Pulmonary artery endothelial cell (primary cell): ENCODE measurements around the gene TPRG1. TPM values are rescaled to one million over a fixed set of nuclear protein-coding genes. Genes with fewer than 3 reads are reported as not detected.

Experiments
- DNase-seq: peaks from one replicate; pipeline ENCODE4 v3.0.0-alpha.2; 2011; ENCODE audit warnings: low read depth, low spot score
- total RNA-seq: library from RNA; depleted of rRNA; stranded (reverse); fragments of >200 nt; gene quantifications from 2 replicates; pipeline ENCODE4 v1.2.3, GENCODE V29; 2014

TPRG1 gene
- total RNA-seq, 1 donor from 2014 or later: 0.13 TPM

DNA sequence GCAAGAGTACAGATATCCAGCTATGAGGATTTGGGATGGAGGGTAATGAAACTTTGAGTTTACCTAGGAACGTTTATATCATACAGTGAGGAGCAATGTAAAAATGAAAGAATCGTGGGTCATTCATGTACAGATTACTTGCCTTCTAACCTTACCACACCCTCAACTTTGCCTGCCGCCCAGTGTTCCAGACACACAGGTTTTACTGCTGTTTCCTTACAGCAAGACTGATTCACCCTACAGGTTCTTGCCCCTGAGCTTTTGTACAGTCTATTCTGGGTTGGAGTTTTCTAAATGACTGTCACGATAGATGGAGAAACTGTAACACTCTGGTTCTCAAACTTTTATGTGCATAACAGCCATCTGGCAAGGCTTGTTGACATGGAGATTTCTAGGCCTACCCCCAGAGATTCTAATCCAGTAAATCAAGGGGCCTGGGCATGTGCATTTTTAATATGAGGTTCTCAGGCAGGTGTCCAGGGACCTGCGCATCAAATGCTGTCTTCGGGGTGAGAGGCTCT, 6.6 kb upstream of the TPRG1 start:
- no peak for DNase-seq

DNA sequence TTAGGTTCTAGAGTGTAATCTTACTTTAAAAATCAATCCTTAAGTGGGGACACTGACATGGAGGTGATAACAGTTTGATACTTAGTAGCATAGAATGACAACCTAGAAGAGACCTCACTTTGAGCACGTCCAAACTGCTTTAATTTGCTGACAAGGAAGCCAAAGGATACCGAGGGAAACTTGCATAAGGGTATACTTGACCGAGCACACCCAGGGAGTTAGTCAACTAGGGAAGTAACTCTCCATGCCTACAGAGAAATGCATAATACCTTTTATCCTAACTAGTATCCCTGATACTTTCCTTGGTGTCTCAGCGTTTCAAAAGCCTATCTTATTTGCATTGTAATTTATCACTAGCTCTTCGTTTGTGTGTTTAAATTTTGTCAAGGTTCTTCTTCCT, 5.5 kb upstream of the TPRG1 start:
- DNase-seq: no peak

DNA sequence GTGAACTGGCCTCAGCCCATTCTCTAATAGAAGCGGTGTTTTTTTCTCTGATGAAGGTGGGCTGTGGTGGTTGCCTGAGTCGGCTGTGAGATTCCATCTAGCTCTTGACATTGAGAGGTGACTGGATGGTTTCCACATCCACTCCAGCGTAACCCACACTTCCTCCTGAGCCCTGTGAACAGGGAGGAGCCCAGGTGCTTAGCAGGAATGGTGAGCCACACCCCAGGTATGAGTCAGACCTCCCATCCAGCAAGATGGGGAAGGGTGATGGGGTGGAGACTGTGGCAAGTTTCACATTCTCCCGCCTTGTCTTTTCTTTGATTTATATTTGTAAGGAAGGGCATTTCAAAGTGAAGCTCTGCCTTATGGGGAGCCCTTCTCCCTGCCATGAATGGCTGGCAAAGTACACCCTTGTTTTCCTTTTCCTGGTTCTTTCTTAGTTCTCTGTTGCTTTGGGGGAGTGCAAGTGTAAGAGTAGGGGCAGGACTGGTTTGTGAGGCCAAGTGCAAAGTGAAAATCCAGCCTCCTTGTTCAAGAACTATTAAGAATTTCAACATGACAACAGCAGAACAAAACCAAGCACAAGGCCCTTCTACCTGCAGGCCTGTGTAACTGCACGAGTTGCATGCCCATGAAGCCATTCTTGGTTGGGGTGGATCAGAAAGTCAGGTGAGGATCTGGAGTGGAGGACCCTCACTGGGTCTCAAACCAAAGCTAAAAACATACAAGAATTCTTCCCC, 4.6 kb upstream of the TPRG1 start:
- no peak for DNase-seq

DNA sequence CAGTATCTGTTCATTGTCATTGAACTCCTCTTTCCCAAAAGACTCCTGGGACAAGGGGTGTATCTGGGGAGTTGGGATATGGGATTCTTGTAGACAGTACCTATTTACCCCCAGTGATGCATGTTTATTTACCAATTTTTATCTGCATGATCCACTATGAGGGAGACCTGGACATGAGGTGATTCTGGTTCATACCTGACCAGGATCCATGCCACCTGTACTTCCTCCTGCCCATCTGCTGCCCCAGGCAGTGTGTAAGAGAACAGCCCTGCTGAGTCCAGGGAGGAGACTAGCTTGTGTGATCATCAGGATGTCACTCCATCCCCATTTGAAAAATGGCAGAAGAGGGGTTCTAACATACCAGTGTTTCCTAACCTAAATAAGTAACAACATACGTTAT, 3.1 kb upstream of the TPRG1 start:
- DNase-seq: no peak

DNA sequence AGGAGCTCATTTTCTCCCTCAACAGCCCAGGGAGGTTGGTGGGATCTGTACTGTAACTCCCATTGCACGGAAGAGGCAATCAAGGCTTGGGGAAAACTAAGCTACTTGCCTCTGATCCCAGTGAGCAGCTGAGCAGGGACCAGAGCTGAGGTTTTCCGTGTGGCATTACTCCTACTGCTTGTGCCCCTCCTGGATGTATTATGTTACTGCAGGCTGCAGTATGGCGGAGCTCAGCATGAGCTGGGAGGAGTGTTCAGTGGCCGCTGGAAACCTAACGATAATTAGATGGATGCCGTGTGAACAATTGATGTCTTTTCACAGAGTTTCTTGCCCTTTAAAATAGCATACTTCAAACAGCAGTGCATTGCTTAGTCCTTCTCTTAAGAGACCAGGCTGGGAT, 2.0 kb upstream of the TPRG1 start:
- no peak for DNase-seq

DNA sequence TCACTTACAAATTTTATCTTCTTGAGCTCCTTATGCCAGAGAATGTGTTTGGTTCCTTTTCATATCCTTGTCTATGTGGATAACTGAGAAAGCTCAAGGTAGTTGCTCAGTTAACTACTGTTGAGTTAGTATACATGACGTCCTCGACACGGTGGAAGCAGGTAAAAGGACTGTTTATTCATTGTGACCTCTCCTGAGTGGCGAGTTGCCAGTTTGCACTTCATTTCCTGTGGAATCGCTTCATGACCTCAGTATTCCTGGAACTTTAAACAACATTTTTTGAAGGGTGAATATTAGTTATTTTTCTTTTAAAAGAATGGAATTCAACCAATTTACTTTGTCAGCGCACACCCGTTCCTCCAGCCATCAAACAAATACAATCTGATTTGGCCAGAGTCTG, 1.2 kb upstream of the TPRG1 start:
- no peak for DNase-seq

DNA sequence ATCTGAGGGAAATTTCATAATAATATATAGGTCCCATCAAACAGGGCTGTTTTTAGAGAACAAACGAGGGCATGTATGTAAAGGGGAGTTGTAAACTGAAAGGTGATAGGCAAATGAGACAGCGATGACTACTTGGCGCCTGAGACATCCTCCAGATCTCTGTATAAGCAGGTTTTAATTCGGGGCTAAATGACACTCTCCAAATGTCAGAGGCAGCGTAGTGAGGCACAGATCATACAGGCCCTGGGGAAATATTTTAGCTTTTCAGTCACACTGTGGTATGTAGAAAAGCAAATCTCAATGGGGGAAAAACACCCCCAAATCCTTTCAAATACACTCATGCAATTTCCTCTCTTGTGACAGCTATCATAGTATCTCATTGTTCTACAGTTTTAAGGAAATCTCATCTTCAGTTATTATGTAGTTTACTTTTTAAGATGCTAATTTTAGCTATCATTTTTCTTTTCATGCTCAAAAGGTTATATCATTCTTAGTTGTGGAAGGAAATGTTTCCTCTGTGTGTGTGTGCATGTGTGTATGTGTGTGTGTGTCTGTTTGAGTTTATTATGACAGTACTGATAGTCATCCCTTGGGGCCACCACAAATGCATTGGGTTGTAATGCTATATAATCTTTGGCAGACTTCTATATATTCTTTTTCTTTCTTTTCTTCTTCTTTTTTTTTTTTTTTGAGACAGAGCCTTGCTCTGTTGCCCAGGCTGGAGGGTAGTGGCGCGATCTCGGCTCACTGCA, 1.1 kb downstream of the TPRG1 start:
- no peak for DNase-seq

DNA sequence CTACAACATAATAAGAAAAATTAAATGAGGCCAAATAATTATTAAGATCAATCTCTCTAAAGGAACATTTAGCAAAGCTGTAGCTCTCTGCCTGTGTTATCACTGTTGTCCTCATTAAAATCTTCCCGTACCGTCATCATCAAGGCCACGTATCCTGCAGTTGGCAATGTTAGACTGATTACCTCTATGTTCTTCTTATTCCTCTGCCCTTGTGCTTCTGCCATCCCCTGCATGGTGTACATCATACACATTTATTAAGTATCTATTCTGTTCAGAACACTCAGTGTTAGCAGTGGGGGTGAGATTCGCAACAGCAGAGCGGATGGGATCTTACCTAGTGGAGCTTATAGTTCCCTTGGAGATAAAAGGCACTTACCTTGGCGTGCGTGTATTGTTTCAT, 12.8 kb downstream of the TPRG1 start:
- no peak for DNase-seq

DNA sequence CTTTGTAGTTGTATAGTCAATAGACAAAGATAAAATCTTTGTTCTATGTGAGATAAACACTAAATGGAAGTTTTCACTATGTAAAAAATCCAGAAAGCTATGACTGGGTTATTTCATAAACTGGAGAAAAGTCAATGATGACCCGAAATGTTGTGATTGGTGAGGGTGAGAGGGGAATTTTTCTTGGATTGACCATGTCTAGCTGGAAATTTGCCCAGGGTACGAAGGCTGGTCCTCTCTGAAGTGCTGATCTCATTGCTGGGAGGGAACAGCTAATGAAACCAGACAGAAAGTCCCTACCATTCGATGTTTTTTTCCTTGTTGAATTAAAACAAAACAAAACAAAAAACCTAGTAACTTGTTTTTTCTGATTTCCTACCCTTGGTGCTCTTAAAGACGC, 14.3 kb downstream of the TPRG1 start:
- no peak for DNase-seq

DNA sequence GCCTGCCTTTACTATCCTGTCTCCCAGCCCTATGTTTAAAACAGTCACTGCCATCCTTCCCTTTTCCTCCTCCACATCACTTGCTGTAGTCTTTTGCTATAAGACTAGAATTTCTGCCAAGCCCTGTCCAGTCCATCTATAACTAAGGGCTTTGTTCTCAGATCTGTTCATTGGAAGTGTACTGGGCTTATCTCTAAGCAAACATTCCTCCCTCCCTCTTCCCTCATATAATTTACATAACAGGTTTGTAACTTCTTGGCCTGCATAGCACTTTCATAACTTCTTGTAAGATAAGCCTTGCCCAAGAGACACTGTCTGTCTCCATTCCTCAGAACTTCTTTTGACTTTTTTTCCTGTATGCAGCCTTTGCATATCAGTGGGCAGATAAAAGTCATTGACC, 16.7 kb downstream of the TPRG1 start:
- no peak for DNase-seq

DNA sequence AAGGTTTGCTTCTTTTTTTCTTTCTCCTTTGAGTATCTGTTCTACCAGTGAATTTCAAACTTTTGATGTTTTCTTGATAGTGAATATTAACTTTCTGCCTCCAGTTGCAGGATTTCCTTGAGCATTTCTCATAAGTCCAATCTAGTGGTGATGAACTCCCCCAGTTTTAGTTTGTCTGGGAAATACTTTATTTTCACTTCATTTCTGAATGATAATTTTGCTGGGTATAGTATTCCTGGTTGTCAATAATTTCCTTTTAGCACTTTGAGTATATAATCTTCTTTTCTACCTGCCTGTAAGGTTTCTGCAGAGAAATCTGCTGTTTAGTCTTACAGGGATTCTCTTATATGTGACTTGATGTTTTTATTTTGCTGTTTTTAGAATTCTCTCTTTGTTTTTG, 21.0 kb downstream of the TPRG1 start:
- DNase-seq: no peak

DNA sequence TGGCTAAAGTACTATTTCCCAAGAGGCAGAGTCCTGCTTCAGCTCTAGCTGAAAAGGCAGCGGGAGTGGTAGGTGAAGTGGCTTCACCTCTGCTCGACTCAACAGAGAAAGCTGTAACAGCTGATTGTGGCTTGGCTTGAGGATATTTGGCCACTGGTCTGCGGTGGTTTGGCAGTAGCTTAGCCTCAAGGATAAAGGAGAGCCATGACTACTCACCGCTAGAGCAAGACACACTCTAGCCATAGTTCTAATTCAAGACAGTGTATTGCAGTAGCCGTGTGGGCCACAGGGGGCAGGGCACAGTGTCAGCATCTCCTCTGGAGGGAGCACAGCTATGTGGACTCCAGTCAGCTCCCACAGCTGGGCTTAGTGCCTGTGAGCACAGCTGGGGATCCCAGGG, 23.5 kb downstream of the TPRG1 start:
- DNase-seq: no peak

DNA sequence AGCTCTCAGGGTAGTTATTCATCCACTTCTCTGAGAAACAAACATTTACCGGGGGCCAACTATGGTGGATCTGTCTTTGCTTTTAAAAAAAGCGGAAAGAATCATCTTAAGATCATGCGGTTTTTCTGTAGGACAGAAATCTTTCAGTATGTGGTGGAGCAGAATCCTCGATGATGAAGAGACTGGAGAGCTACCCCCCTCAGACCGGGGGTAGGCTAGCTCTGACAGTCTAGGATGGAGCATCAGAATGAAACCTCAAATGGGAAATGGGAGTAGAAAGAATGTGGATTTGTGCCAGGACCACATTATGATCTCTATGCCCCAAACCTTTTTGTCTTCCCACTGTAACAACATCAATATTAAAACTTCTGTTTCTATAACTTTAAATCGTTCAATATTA, 30.3 kb downstream of the TPRG1 start:
- no peak for DNase-seq

DNA sequence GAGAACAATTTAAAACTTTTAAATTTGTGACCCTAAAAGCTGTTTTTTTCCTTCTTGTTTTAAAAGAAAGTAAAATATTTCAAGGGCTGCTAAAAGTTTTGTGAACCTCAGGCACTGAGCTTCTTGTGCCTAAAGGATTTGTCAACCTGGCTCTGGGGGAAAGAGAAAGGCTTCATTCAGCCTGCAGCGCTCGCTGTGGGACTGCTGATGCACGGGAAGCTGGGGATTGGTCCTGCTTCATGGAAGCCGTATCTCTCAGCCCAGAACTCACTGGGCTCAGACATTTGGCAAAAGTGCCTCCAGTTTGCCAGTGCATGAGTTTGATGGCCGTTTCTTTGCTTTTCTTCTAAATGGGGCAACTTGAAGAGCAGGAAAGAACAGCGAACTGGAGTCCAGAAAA, 30.8 kb downstream of the TPRG1 start:
- no peak for DNase-seq

DNA sequence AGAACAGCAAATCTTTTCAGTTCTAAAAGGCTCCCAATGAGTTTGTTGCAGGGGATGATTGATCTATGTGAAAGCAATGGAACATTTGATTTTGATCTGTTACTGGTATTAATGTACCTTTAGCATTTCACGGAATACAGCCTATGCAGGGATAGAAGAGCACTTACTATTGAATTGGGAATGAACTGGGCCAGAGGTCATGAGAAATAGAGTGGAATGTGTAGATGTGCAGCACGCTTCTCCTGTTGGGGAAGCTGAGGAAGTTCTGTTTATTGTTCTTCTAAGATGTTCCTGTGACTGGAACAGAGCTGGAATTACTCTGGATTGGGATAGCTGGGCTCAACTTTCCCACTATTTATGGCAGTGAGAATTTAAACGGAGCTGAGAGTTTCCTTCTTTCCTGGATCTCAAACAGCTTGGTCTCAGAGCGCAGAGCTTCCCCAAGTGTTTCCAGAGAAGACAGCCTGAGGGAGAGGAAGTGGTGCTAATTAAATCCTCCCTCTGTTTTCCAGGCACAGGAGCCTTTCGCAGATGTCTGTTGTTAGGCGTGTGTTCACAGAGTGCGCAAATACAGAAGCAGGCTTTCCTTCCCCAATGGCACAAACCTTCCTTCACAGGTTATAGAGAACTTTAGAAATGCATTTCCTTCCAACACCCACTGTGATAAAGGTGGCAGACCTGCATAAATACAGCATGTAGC, 32.5 kb downstream of the TPRG1 start:
- no peak for DNase-seq

DNA sequence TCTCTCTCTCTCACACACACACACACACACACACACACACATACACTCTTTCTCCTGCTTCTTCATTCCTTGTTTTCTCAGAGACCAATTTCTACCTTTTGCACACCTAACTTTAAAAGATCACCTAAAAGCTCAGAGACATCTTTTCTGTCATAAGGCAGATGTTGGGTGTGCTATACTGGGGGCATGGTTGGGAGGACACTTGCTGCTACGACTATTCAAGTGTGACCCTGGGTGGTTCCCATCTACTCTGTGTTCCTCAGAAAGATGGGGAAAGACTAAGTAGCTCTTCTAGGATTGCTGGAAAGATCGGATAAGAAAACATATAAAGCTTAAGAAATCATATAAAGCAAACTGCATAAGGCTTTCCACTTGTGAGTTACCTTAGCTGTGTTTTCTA, 33.2 kb downstream of the TPRG1 start:
- DNase-seq: no peak

DNA sequence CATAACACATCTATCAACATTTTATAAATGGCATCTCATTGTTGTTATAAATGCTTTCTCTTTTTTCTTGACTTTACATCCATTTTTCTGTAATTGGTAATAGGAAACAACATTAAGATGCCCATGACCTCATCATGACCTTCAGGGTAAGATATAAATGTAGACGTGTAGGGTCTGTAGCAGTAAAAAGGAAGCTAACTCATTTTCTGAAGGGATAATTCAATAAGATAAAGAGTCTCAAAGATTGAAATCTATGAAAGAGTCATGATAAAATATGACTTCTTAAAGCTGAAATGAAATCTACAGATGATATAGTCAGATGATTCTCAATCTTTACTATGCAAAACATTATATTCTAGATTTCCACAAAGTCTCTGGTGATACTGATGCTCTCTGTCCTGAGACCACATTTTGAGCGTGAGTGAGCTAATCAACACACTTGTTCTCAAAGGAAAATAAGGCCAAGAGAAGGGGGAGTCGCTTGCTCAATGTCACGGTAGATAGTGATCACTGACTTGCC, 38.5 kb downstream of the TPRG1 start:
- no peak for DNase-seq

DNA sequence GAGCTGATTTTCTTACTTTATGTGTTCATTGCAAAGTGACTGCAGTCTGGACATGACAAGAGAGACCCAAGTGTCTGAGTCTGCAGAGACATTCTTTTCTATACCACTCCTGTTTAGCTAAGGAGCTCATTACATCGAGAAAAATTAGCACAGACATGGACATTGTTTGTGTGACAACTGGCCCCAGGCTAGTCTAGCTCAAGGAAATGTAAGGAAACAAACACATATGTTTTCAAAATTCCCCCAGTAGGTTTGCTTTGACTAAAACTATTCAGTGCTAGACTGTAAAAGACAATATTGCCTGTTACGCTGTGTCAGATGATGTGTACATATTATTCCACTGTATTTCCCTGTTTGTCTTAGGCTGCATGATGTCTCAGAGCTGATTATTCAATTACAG, 40.9 kb downstream of the TPRG1 start:
- no peak for DNase-seq

DNA sequence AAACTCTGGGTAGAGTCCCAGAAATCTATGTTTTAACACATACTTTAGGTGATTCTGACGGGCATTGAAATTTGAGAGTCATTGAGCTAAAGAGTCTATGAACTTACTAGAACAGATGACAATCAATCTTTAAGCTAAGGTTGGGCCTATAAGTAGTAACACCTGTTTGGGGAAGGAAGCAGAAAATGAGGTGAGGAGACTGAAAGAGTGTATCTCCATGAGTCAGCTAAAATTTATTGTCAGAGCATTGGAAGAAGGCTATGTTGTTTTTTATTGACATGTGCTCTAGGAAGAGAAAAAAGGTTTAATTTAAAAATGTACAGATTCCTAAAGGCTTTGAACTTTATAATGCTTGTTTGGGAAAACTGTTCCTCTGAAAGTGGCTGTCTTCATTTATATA, 42.9 kb downstream of the TPRG1 start:
- DNase-seq: no peak

DNA sequence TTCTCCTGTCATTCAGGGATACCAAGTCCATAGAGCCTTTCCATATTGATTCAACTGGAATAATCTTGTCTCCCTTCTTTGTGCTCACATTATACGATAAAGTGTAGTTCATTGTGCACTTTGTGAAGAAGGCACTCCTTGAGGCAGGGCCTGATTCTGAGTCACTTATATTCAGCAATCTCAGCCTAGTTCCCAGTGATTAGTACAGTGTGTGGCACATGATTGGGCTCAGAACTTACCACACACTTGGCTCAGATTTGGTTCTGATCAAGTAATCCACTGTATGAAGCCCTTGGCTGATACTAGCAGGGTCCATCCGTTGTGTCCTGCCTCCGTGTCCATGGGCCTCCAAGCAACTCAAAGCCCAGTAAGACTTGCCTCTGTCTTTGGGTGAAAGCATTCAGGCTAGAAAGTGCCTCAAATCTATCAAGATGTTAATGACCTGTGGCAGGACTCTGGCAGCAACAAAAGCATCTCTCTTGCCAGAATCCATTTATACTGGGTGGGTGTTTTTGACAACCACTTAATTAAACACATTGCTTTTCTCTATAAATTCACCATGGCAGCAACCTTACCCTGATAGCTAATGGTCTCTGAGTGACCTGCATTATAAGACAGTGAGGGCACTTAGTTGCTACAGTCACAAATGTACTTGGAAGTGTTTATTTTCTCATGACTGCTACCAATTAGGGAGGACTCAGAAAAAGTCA, 51.3 kb downstream of the TPRG1 start:
- no peak for DNase-seq

DNA sequence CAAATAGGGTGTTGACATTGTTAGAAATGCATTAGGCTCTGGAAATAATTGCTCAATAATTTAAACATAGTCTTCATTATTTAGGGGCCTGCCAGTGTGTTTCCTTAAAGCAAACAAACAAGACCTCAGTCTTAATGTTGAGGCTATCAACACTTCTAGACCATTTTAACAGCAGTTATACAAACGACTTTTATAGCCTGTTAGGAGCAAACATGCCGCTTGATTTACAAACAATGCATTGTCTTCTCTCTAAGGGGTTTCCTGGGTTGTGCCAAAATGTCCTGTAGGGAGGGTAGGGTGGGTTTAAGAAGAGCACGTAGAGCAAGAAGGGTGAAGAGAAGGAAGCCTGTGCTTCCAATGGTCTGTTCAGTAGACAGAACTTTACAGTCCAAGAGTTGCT, 53.7 kb downstream of the TPRG1 start:
- DNase-seq: no peak

DNA sequence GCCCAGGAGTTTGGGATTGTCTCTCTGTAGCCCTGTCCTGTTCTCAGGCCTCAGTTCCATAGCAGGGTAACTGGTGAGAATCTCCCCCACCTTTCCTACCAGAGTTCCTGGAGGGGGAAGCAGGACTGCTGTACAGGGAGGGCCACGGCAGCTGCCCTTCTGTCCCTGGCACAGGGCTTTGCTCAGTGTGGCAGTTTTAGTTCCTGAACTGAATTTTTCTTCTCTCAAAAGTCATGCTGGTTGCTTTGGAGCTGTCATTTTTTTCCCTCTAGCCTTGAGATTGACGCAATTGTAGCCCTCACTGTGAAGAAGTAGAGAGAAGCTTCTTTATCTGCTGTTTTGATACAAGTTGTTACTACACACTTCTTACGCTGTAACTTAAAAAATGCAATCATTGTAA, 55.5 kb downstream of the TPRG1 start:
- no peak for DNase-seq
